Brain microvascular endothelial cell (primary cell): Measurements from ENCODE around the gene MYH3.

Source experiments
- DNase-seq: peaks from one replicate; pipeline ENCODE4 v3.0.0-alpha.2; 2020
- H3K27ac ChIP-seq: fragments of 250-450 bp; sonication (Bioruptor Pico); 2 replicates; pipeline ENCODE4 v1.5.1; 2020; ENCODE audit warnings: mild to moderate bottlenecking, moderate library complexity
- H3K27me3 ChIP-seq: fragments of 250-450 bp; sonication (Bioruptor Pico); replicated peaks from 2 replicates; pipeline ENCODE4 v1.5.1; 2020; ENCODE audit warnings: mild to moderate bottlenecking
- H3K36me3 ChIP-seq: fragments of 250-450 bp; sonication (Bioruptor Pico); replicated peaks from 2 replicates; pipeline ENCODE4 v1.5.1; 2020; ENCODE audit warnings: mild to moderate bottlenecking
- H3K4me3 ChIP-seq: 2 replicates; pipeline ENCODE4 v1.5.1; 2011; ENCODE audit warnings: low read depth, mild to moderate bottlenecking, control low read depth, low read length, moderate library complexity
- CTCF ChIP-seq: IDR thresholded peaks from 2 replicates; pipeline ENCODE4 v1.5.1; 2011; ENCODE audit warnings: low read depth, mild to moderate bottlenecking, moderate library complexity, low read length, control low read depth, inconsistent platforms; ENCODE audit errors: missing control alignments
- in situ Hi-C: cut with HindIII; loops from 2 replicates; pipeline ENCODE4 v1.10.0; 2017; ENCODE audit warnings: low sequenced_read_pairs, low pct_ligation_motif_present

Gene MYH3

GRCh38 chr17:10618202-10618635 lies 38.9 kb downstream of the MYH3 start:
- in situ Hi-C loops: no loop called here
- Histone ChIP-seq H3K27me3 (no peaks in the 10 kb centered on the region), H3K27ac (no peak overlapping the region), H3K4me3 (no peak overlapping the region), H3K36me3 (no peaks in the 10 kb centered on the region)
- TF ChIP-seq CTCF: peak; percentile 96
- peak; percentile 47 for DNase-seq

GRCh38 chr17:10617120-10617505 lies 40.0 kb downstream of the MYH3 start:
- Histone ChIP-seq H3K27ac (no peak overlapping the region), H3K27me3 (no peaks in the 10 kb centered on the region), H3K4me3 (no peak overlapping the region), H3K36me3 (no peaks in the 10 kb centered on the region)
- TF ChIP-seq CTCF: no peak
- in situ Hi-C loops: no loop called here
- DNase-seq: no peak

- in situ Hi-C loops: no loop called here
- TF ChIP-seq CTCF: peak; percentile 100
- DNase-seq: peak; percentile 80
Observed at GRCh38 chr17:10616502-10617119, 40.5 kb downstream of the MYH3 start.

GRCh38 chr17:10614536-10615155 lies 42.5 kb downstream of the MYH3 start:
- Histone ChIP-seq H3K27ac (no peak overlapping the region), H3K4me3 (no peak overlapping the region), H3K36me3 (no peaks in the 10 kb centered on the region), H3K27me3 (no peaks in the 10 kb centered on the region)
- in situ Hi-C loops: no loop called here
- DNase-seq: peak; percentile 38
- peak; percentile 88 for TF ChIP-seq CTCF

More at GRCh38 chr17:10616502-10617119, 40.5 kb downstream of the MYH3 start:
- no peaks in the 10 kb centered on the region for H3K36me3 ChIP-seq
- no peaks in the 10 kb centered on the region for H3K27me3 ChIP-seq
- H3K27ac ChIP-seq: no peak overlapping the region
- no peak overlapping the region for H3K4me3 ChIP-seq

GRCh38 chr17:10613775-10614513 lies 43.2 kb downstream of the MYH3 start:
- no peaks in the 10 kb centered on the region for H3K27me3 ChIP-seq
- no peak for DNase-seq
- no peak overlapping the region for H3K27ac ChIP-seq
- H3K36me3 ChIP-seq: no peaks in the 10 kb centered on the region
- in situ Hi-C loops: no loop called here
- TF ChIP-seq CTCF: no peak
- H3K4me3 ChIP-seq: no peak overlapping the region
